GM23338 (cell line): Measurements from ENCODE around the gene BBS1. TPM values are rescaled to one million over a fixed set of nuclear protein-coding genes. Genes with fewer than 3 reads are reported as not detected.
"Not testable (repeated sequence)": the region's sequence is repeated elsewhere in the genome, so short reads cannot be mapped to it uniquely, and the experiment has no call there.

Experiments
- ATAC-seq: fragments of 200-7000 bp; cut with Tn5 transposase; 3 replicates; pipeline ENCODE4 v1.9.1; 2020
- DNase-seq: peaks from one replicate; pipeline ENCODE4 v3.0.0-alpha.2; 2015; ENCODE audit warnings: low spot score
- H2AFZ ChIP-seq: fragments of 200-600 bp; sonication (generic); 2 replicates; pipeline ENCODE4 v1.8.0; 2016; ENCODE audit warnings: antibody characterized with exemption, mild to moderate bottlenecking, moderate library complexity
- H3F3A ChIP-seq: fragments of 200-600 bp; sonication (generic); replicated peaks from 2 replicates; pipeline ENCODE4 v1.8.0; 2017; ENCODE audit warnings: antibody characterized with exemption, mixed run types, low read depth
- H3K27ac ChIP-seq: fragments of 200-600 bp; sonication (generic); 2 replicates; pipeline ENCODE4 v1.6.1; 2016; ENCODE audit warnings: low read depth
- H3K27me3 ChIP-seq: fragments of 200-600 bp; sonication (generic); 2 replicates; pipeline ENCODE4 v1.8.0; 2016; ENCODE audit warnings: mild to moderate bottlenecking, mixed run types, moderate library complexity; ENCODE audit not compliant: insufficient read depth
- H3K36me3 ChIP-seq: fragments of 200-600 bp; sonication (generic); 2 replicates; pipeline ENCODE4 v1.8.0; 2016; ENCODE audit warnings: mild to moderate bottlenecking; ENCODE audit not compliant: insufficient read depth
- H3K4me1 ChIP-seq: fragments of 200-600 bp; sonication (generic); 2 replicates; pipeline ENCODE4 v1.8.0; 2016; ENCODE audit warnings: mild to moderate bottlenecking, moderate library complexity; ENCODE audit not compliant: insufficient read depth
- H3K4me2 ChIP-seq: fragments of 200-600 bp; sonication (generic); 2 replicates; pipeline ENCODE4 v1.7.1; 2017; ENCODE audit warnings: mixed run types
- H3K4me3 ChIP-seq: fragments of 200-600 bp; sonication (generic); 2 replicates; pipeline ENCODE4 v1.6.1; 2016; ENCODE audit warnings: mixed run types
- H3K79me2 ChIP-seq: fragments of 200-600 bp; sonication (generic); replicated peaks from 2 replicates; pipeline ENCODE4 v1.8.0; 2017; ENCODE audit warnings: mild to moderate bottlenecking; ENCODE audit not compliant: insufficient read depth
- H3K9me2 ChIP-seq: fragments of 200-600 bp; sonication (generic); 2 replicates; pipeline ENCODE4 v1.8.0; 2017; ENCODE audit not compliant: insufficient read depth
- H4K20me1 ChIP-seq: fragments of 200-600 bp; sonication (generic); replicated peaks from 2 replicates; pipeline ENCODE4 v1.8.0; 2017; ENCODE audit warnings: mild to moderate bottlenecking; ENCODE audit not compliant: insufficient read depth
- H3K27ac Mint-ChIP-seq: 2 replicates; pipeline ENCODE4 v1.8.0; 2020; ENCODE audit warnings: inconsistent platforms, mild to moderate bottlenecking, moderate library complexity, mixed read lengths
- H3K27me3 Mint-ChIP-seq: 3 replicates; pipeline ENCODE4 v1.8.0; 2022; ENCODE audit warnings: low read depth, mild to moderate bottlenecking, moderate library complexity, mixed read lengths, inconsistent platforms; ENCODE audit not compliant: insufficient read depth, poor library complexity
- H3K36me3 Mint-ChIP-seq: 3 replicates; pipeline ENCODE4 v1.8.0; 2021; ENCODE audit warnings: low read depth, mild to moderate bottlenecking, inconsistent platforms, moderate library complexity, mixed read lengths
- H3K4me1 Mint-ChIP-seq: 3 replicates; pipeline ENCODE4 v1.8.0; 2020; ENCODE audit warnings: mild to moderate bottlenecking, inconsistent platforms, mixed read lengths
- H3K4me3 Mint-ChIP-seq: 3 replicates; pipeline ENCODE4 v1.8.0; 2021; ENCODE audit warnings: moderate library complexity, mild to moderate bottlenecking, inconsistent platforms, mixed read lengths
- H3K9me3 Mint-ChIP-seq: 3 replicates; pipeline ENCODE4 v1.8.0; 2020; ENCODE audit warnings: moderate library complexity, mild to moderate bottlenecking, inconsistent platforms, mixed read lengths
- CREB1 ChIP-seq: fragments of 250-450 bp; sonication (Bioruptor Pico); IDR thresholded peaks from 2 replicates; pipeline ENCODE4 v1.5.0; 2020; ENCODE audit warnings: low read depth, mild to moderate bottlenecking, moderate library complexity
- ETS1 ChIP-seq: IDR thresholded peaks from 2 replicates; pipeline ENCODE4 v1.6.1; 2016; ENCODE audit warnings: antibody characterized with exemption
- EZH2phosphoT487 ChIP-seq: fragments of 200-600 bp; sonication (generic); IDR thresholded peaks from one replicate; pipeline ENCODE4 v1.8.1; 2018; ENCODE audit warnings: antibody characterized with exemption; ENCODE audit not compliant: unreplicated experiment
- JUNB ChIP-seq: IDR thresholded peaks from one replicate; pipeline ENCODE4 v1.6.1; 2016; ENCODE audit warnings: antibody characterized with exemption; ENCODE audit not compliant: unreplicated experiment
- POLR2AphosphoS5 ChIP-seq: IDR thresholded peaks from 2 replicates; pipeline ENCODE4 v1.6.1; 2016; ENCODE audit warnings: antibody characterized with exemption, low read depth
- STAT1 ChIP-seq: IDR thresholded peaks from one replicate; pipeline ENCODE4 v1.6.1; 2016; ENCODE audit warnings: antibody characterized with exemption; ENCODE audit not compliant: unreplicated experiment
- ZNF114 ChIP-seq: fragments of 250-450 bp; sonication (Bioruptor Pico); IDR thresholded peaks from 2 replicates; pipeline ENCODE4 v1.5.0; 2020; ENCODE audit warnings: mild to moderate bottlenecking, moderate library complexity
- ZNF331 ChIP-seq: fragments of 250-450 bp; sonication (Bioruptor Pico); IDR thresholded peaks from 2 replicates; pipeline ENCODE4 v1.5.0; 2020; ENCODE audit warnings: low read depth, mild to moderate bottlenecking, moderate library complexity
- ZNF462 ChIP-seq: fragments of 250-450 bp; sonication (Bioruptor Pico); IDR thresholded peaks from 2 replicates; pipeline ENCODE4 v1.5.0; 2020; ENCODE audit warnings: mild to moderate bottlenecking, moderate library complexity
- polyA plus RNA-seq: library from polyadenylated mRNA; unstranded; fragments of >200 nt; fragmentation: Nextera tagmentation; extraction: Ambion mirVana; gene quantifications from 2 replicates; pipeline ENCODE4 v1.2.1, GENCODE V29; 2016
- total RNA-seq: library from RNA; depleted of rRNA; stranded (reverse); fragments of >200 nt; shearing (Covaris generic); gene quantifications from 2 replicates; pipeline ENCODE4 v1.2.3, GENCODE V29; 2014

BBS1 gene
- total and polyA plus RNA-seq, 2 experiments from 2014 or later = 11.6 to 41.3 TPM

- no peak for TF ChIP-seq ZNF462 (CRISPR knock-in tag)
- TF ChIP-seq JUNB = no peak
- no peak for TF ChIP-seq ZNF331 (CRISPR knock-in tag)
- TF ChIP-seq CREB1 = no peak
- TF ChIP-seq POLR2AphosphoS5 = no peak
- no peak for TF ChIP-seq EZH2phosphoT487
- TF ChIP-seq ZNF114 (CRISPR knock-in tag) = no peak
- no peak for TF ChIP-seq STAT1
- no peak for TF ChIP-seq ETS1
These were observed 29.4 kb downstream of the BBS1 start (continued) for GRCh38 chr11:66539870-66540213.

GRCh38 chr11:66540598-66540997 lies 30.2 kb downstream of the BBS1 start:
- Mint-ChIP-seq H3K27me3 (peaks cover 16% of the 10 kb centered on the region), H3K4me1 (peaks cover 23% of the 10 kb centered on the region)
- not testable (repeated sequence) for H3K27me3 ChIP-seq, H3F3A ChIP-seq, H3K36me3 ChIP-seq, H3K27ac Mint-ChIP-seq, H3K9me3 Mint-ChIP-seq, DNase-seq, H3K9me2 ChIP-seq, H3K36me3 Mint-ChIP-seq, H3K4me3 ChIP-seq, ATAC-seq, H3K27ac ChIP-seq, H3K4me3 Mint-ChIP-seq, H4K20me1 ChIP-seq, H3K4me2 ChIP-seq, H3K79me2 ChIP-seq, H2AFZ ChIP-seq
- H3K4me1 ChIP-seq = peaks cover 13% of the 10 kb centered on the region
